NCI-H510A (cell line): ENCODE results near the gene MUTYH.

ENCODE experiments used
- DNase-seq: peaks from one replicate; lab custom pipeline; 2025; lab: John Stamatoyannopoulos, UW

Gene MUTYH

DNA sequence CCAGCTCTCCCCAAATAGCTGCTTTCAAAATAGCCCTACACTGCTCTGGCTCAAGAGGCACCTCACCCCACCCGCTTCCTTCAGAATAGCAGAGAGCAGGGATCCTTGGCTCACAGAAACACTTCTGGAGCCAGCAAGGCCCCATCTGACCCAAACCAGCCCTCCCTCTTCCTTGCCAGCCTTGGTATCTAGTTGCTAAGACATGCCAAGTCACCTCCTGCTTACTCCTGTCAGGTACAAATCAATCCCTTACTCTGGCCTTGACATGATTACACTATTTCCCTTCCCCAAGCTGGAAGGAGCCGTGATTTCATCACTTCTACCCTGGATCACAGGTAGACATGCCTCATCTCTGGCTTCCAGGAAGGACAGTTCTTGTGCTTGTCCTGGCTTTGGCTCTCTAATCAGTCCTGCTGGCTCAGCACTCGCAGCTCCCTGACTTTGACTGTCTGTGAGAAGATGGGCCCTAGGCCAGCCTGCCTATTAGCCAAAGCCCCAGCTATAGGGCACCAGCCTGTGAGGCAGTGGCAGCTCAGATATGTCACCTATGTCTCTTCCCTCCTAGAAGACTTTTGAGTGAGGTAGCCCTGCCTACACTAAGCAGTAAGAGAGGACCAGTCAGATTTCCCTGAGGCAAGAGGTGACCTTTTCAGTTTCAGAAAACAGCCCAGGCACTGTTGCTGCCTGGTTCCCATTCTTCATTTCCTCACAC is 8.9 kb upstream of the MUTYH start:
- DNase-seq, result no peak

- no peak for DNase-seq
Measured at GRCh38 chr1:45348609-45348965, 8.3 kb upstream of the MUTYH start.

DNA sequence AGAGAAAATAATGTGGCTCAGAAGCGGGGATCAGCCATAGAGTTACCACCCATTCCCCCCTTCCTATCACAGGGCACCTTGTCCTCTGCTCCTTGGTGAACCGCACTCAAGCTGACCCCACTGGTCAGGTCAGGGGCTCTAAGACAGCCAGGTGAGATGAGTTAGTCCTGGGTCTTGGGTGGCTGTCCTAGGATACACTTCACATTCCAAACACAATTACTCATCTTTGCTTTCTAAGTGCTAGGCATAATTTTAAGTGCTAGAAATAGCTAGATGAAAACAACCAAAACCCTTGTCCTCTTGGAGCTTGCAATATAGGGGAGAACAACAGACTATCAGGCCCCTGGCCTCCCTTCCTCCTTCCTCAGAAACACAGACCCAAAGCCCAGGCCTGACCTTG is 7.8 kb upstream of the MUTYH start:
- no peak for DNase-seq

DNA sequence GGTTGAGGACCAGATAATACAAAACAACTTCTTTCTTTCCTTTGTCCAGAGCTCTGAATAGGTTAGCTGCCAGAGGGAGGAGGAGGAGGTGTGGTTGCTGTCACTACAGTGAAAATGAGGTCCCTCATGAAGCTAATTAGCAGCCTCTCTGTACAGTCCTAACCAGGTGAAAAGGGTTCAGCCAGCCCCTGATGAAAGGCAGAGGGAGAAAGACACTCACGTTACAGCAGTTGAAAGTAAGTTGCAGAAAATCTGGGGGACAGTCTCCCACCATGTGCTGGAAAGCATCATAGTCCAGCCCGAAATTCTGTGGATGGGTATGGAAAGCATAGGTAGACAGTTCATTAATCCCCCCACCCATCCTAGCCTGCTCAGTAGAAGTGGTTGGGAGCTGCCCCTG is 6.2 kb upstream of the MUTYH start:
- no peak for DNase-seq

GRCh38 chr1:45345014-45345413 is 4.8 kb upstream of the MUTYH start:
- DNase-seq, result no peak

- DNase-seq, result no peak
Measured at GRCh38 chr1:45344499-45344898, 4.3 kb upstream of the MUTYH start.

- DNase-seq, result no peak
Measured at GRCh38 chr1:45340816-45341466, 701 bp upstream of the MUTYH start.

DNA sequence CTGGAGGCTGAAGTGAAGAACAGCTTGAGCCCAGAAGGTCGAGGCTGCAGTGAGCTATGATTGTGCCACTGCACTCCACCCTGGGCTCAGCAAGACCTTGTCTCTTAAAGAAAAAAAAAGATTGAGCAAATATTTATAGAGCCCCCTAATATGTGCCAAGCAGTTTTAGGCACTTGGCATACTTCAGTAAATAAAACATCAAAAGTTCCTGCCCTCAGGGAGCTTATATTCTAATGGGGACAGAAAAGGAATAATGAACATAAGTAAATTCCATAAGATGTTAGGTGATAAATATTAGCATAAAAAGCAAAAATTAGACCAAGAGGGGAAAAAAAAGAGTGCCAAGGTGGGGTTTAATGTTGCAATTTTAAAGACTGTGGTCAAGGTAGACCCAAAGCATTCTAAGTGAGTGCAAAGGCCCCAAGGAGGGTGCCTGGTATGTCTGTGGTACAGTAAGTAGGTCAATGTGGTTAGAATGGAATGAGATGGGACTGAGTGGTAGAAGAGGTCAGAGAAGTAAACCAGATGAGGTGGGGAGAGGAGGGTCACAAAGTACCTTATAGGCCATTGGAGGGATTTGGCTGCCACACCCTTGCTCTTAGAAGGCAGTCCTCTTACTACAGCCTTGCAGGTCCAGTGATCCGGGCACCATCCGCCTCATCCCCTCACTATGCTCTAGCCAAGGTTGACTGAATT is 2.5 kb downstream of the MUTYH start:
- DNase-seq, result no peak

DNA sequence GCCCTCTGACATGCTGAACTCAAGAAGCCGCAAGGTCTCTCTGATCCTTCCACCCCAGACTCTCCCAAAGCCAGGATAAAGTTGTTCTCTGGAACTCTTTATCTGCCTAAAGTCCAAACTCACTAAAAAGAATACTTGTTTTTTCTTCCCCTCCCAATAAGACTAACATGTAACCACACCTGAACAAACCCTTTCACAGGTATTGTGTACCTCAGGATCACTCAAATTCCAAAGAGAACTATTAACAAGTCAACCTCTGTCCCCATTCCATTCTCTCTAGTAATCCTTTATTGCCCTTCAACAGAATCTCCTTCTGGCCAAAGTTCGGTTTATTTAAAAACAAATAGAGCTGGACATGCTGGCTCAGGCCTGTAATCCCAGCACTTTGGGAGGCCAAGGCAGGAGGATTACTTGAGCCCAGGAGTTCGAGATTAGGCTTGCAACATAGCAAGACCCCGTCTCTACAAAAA is 4.3 kb downstream of the MUTYH start:
- no peak for DNase-seq

GRCh38 chr1:45334308-45335245 is 5.7 kb downstream of the MUTYH start:
- no peak for DNase-seq

DNA sequence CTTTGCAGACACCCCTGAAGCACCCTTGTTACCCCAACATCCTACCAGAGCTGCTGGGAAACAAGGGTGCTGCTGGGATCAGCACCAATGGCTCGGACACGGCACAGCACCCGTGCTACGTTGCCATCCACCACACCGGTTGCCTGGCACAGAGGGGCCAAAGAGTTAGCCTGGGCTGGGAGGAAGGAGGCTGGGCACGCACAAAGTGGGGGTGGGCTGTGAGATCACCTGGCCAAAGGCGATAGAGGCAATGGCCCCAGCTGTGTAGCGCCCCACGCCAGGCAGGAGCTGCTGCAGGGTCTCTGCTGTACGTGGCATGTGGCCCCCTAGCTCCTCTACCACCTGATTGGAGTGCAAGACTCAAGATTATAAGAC is 7.9 kb downstream of the MUTYH start:
- DNase-seq, result no peak

GRCh38 chr1:45331436-45332345 is 8.5 kb downstream of the MUTYH start:
- DNase-seq, result no peak

DNA sequence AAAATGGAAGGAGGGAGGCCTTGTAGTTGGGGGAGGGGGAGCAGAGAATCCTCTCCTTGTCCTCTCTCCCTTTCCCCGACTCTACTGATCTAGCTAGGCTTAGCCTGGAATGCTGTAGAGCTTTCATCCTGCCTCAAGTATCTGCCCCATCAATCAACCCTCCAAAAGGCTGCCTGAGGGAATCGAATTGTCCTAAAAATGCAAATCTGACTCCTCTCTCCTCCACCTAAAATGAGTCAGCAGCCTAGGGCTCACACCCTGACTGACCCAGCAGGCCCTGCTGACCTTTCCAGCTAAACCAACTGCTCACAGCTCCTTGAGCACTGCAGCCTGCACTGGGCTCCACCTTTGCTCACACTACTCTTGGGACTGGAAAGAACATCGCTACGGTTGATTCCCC is 10.8 kb downstream of the MUTYH start:
- no peak for DNase-seq

- DNase-seq, result no peak
Measured at GRCh38 chr1:45328680-45329079, 11.6 kb downstream of the MUTYH start.

- no peak for DNase-seq
Measured at GRCh38 chr1:45327644-45328515, 12.4 kb downstream of the MUTYH start.

DNA sequence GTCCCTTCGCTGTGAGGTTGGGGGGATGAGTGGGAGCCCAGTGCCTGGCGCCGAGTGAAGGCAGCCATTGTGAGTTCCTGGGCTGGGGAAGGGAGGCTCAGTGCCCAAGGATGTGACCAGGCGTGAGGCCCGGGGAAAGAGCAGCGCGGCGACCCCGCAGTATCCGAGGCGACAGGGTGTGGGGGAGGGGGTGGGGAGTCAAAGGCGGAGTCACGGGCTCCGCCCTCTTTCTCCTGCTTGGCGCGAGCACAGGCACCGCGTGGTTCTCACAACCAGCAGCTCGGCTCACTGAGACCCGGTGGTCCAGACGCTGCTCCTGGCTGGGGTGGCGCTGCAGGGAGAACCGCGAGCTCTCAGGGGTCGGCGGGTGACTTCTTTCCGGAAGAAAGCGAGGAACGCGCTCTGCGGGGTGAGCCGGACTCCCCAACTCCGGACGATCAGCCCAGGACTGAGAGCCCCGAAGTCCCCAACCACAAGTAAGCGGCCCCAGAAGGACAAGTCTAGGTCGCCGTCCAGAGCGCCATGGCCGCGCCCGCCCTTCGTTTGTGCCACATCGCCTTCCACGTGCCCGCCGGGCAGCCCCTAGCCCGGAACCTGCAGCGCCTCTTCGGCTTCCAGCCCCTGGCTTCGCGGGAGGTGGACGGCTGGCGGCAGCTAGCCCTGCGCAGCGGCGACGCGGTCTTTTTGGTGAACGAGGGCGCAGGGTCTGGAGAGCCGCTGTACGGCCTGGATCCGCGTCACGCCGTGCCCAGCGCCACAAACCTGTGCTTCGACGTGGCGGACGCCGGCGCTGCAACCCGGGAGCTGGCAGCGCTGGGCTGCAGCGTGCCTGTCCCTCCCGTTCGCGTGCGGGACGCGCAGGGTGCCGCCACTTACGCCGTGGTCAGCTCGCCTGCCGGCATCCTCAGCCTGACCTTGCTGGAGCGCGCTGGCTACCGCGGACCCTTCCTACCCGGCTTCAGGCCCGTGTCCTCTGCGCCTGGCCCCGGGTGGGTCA is 13.3 kb downstream of the MUTYH start, which contains the start of gene HPDL:
Gene HPDL (plus strand): TSS at position 269 of the 997 bp plus-strand sequence. CDS start 254 bp downstream, at position 523.
- peak; percentile 66 for DNase-seq

DNA sequence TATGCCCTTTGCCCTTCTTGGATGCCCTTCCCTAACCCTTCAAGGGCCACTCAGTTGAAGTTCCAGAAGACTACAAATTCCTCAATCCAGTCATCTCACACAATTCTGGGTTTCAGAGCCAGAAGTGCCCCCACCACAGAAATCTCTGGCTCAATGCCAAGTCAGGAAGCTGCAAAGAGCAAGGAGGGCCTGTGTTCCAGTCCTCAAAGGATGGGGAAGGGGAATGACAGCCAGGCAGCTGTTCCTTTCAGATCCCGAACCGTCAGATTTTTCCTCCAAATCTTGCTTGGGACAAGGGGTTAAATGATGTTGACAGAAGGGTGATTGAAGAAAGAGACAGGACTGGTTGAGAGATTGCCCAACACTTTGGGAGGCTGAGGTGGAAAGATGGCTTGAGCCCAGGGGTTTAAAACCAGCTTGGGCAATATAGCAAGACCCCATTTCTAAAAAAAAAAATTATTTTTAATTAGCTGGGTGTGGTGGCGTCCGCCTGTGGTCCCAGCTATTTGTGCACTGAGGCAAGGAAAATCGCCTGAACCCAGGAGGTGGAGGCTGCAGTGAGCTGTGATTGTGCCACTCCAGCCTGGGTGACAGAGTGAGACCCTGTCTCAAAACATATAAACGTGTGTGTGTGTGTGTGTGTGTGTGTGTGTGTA is 14.3 kb downstream of the MUTYH start:
- no peak for DNase-seq

GRCh38 chr1:45322486-45323040 is 17.7 kb downstream of the MUTYH start:
- DNase-seq, result no peak
